Vagina (tissue), 2 donors: Measurements from ENCODE around the gene ATXN10. TPM values are rescaled to one million over a fixed set of nuclear protein-coding genes. Genes with fewer than 3 reads are reported as not detected.

Source experiments
- DNase-seq, 2 donors: peaks; one replicate each; pipeline ENCODE4 v3.0.0-alpha.2; 2017; ENCODE audit errors: extremely low spot score in 2 of 2
- H3K27ac ChIP-seq: fragments of 200-600 bp; sonication (generic); one replicate; pipeline ENCODE4 v1.5.1; 2019
- H3K27me3 ChIP-seq: fragments of 200-600 bp; sonication (generic); one replicate; pipeline ENCODE4 v1.5.1; 2019
- H3K36me3 ChIP-seq, 2 donors: fragments of 200-600 bp; sonication (generic); one replicate each; pipeline ENCODE4 v1.5.1; 2017 to 2019
- H3K4me1 ChIP-seq: fragments of 200-600 bp; sonication (generic); one replicate; pipeline ENCODE4 v1.5.1; 2019
- H3K4me3 ChIP-seq, 2 donors: fragments of 200-600 bp; sonication (generic); 1 replicate in 1 of 2; 2 replicates in 1 of 2; pipeline ENCODE4 v1.5.1; 2016 to 2019
- H3K9me3 ChIP-seq: fragments of 200-600 bp; sonication (generic); one replicate; pipeline ENCODE4 v1.5.1; 2019
- CTCF ChIP-seq, 3 experiments: fragments of 450-650 bp in 2 of 3; fragments of 200-600 bp in 1 of 3; sonication (generic) in 1 of 3; IDR thresholded peaks; one replicate each; pipeline ENCODE4 v1.5.1; 2017 to 2019; ENCODE audit warnings: antibody characterized with exemption in 3 of 3, mild to moderate bottlenecking in 2 of 3, moderate library complexity in 2 of 3
- POLR2A ChIP-seq, 2 donors: fragments of 450-650 bp; IDR thresholded peaks; one replicate each; pipeline ENCODE4 v1.6.1; 2017; ENCODE audit warnings: antibody characterized with exemption in 2 of 2, mild to moderate bottlenecking in 2 of 2, moderate library complexity in 2 of 2
- POLR2AphosphoS5 ChIP-seq, 2 donors: sonication (generic); formaldehyde crosslinking; IDR thresholded peaks; one replicate each; pipeline ENCODE4 v1.9.0; 2017; ENCODE audit warnings: antibody characterized with exemption in 2 of 2, mild to moderate bottlenecking in 2 of 2, low read depth in 1 of 2; ENCODE audit not compliant: insufficient read depth in 1 of 2
- intact Hi-C: fragments of 100-400 bp; cut with DNase I; formaldehyde crosslinking; loops from one replicate; pipeline ENCODE4 v1.15.1; 2023
- total RNA-seq: library from RNA; depleted of rRNA; stranded (reverse); fragments of >200 nt; gene quantifications from one replicate; pipeline ENCODE4 v1.2.3, GENCODE V29; 2016

The ATXN10 gene
- total RNA-seq, 1 donor from 2014 or later = 116 TPM

DNA sequence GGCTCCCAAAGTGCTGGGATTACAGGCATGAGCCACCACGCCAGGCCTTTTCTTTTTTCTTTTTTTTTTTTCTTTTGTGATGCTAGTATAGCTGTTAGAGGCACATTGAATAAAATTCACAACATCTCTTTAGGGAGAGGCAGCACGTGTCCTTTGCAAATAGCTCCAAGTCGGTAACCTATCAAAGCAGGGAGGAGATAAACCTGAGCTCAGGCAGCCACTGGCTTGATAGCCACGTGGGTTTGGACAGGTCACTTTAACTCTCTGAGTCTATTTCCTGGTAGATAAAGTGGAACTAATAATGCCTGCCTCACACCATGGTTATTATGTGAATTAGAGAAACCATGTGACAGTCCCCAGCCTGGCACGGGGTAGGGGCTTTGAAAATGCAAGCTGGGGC is 43.1 kb upstream of the ATXN10 start:
- DNase-seq = no peak
- TF ChIP-seq CTCF (IDR thresholded peaks at IDR 0.05) (no peak), POLR2AphosphoS5 (IDR thresholded peaks at IDR 0.05; ENCODE audit: insufficient read depth in 1 of 2, low read depth in 1 of 2) (no peak), POLR2A (IDR thresholded peaks at IDR 0.05) (no peak)
- Histone ChIP-seq H3K4me1 (peaks cover 14% of the 10 kb centered on the region), H3K9me3 (no peaks in the 10 kb centered on the region), H3K27me3 (no peaks in the 10 kb centered on the region), H3K27ac (no peak overlapping the region), H3K36me3 (no peaks in the 10 kb centered on the region), H3K4me3 (no peak overlapping the region)
- intact Hi-C loops = no loop called here

GRCh38 chr22:45629469-45630089 is 42.1 kb upstream of the ATXN10 start:
- Histone ChIP-seq H3K9me3 (no peaks in the 10 kb centered on the region), H3K27me3 (no peaks in the 10 kb centered on the region), H3K27ac (no peak overlapping the region), H3K36me3 (no peaks in the 10 kb centered on the region), H3K4me3 (no peak overlapping the region), H3K4me1 (peaks cover 8% of the 10 kb centered on the region)
- intact Hi-C loops = no loop called here
- DNase-seq = no peak
- TF ChIP-seq POLR2AphosphoS5 (IDR thresholded peaks at IDR 0.05; ENCODE audit: insufficient read depth in 1 of 2, low read depth in 1 of 2) (no peak), CTCF (IDR thresholded peaks at IDR 0.05) (no peak), POLR2A (IDR thresholded peaks at IDR 0.05) (no peak)

DNA sequence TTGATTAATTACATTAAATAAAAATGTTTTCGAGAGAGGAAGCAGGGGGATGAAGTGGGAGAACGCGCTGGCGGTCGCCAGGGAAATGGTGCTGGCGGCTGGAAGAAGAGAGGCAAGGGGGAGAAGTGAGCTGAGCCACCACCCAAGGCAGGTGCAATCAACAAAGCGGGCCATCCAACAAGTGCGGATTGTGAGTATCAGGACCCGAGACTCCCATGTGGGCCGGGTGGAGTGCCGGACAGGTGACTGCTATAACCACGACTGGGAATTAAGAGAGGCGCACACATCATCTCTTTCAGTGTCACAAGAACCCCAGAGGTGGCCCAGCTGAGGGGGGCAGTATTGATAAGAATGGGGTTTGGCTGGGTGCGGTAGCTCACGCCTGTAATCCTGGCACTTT is 41.2 kb upstream of the ATXN10 start:
- TF ChIP-seq CTCF (IDR thresholded peaks at IDR 0.05) = no peak
- TF ChIP-seq POLR2AphosphoS5 (IDR thresholded peaks at IDR 0.05; ENCODE audit: insufficient read depth in 1 of 2, low read depth in 1 of 2) = no peak
- no peak for TF ChIP-seq POLR2A (IDR thresholded peaks at IDR 0.05)
- Histone ChIP-seq H3K27ac (no peak overlapping the region), H3K4me1 (no peaks in the 10 kb centered on the region), H3K36me3 (no peaks in the 10 kb centered on the region), H3K9me3 (no peaks in the 10 kb centered on the region), H3K27me3 (no peaks in the 10 kb centered on the region), H3K4me3 (no peak overlapping the region)
- intact Hi-C loops = no loop called here
- DNase-seq = no peak

- Histone ChIP-seq H3K4me3 (no peak overlapping the region), H3K36me3 (no peaks in the 10 kb centered on the region), H3K9me3 (no peaks in the 10 kb centered on the region), H3K27me3 (no peaks in the 10 kb centered on the region), H3K4me1 (no peaks in the 10 kb centered on the region), H3K27ac (no peak overlapping the region)
- TF ChIP-seq POLR2A (IDR thresholded peaks at IDR 0.05) (no peak), POLR2AphosphoS5 (IDR thresholded peaks at IDR 0.05; ENCODE audit: insufficient read depth in 1 of 2, low read depth in 1 of 2) (peak in 1 of 2 donors; percentile 8), CTCF (IDR thresholded peaks at IDR 0.05) (no peak)
- DNase-seq = no peak
- intact Hi-C loops = no loop called here
Observed at GRCh38 chr22:45631140-45631840, 40.3 kb upstream of the ATXN10 start.

GRCh38 chr22:45631841-45632238 is 39.8 kb upstream of the ATXN10 start:
- no peak for TF ChIP-seq POLR2AphosphoS5 (IDR thresholded peaks at IDR 0.05; ENCODE audit: insufficient read depth in 1 of 2, low read depth in 1 of 2)
- TF ChIP-seq CTCF (IDR thresholded peaks at IDR 0.05) = no peak
- no peak for TF ChIP-seq POLR2A (IDR thresholded peaks at IDR 0.05)
- DNase-seq = no peak
- Histone ChIP-seq H3K27me3 (no peaks in the 10 kb centered on the region), H3K27ac (no peak overlapping the region), H3K9me3 (no peaks in the 10 kb centered on the region), H3K4me3 (no peak overlapping the region), H3K36me3 (no peaks in the 10 kb centered on the region), H3K4me1 (no peaks in the 10 kb centered on the region)
- intact Hi-C loops = no loop called here
